ENCODE data around the gene PROK1.

PROK1 gene

GRCh38 chr1:110505596-110505995, 54.6 kb downstream of the PROK1 start:
- TF ChIP-seq CTCF (conservative IDR thresholded peaks at IDR 0.05; ENCODE audit: low read depth, low read length), result no peak
- H3K27ac ChIP-seq, result no peak overlapping the region
- H3K4me3 ChIP-seq (IDR thresholded peaks at IDR 0.05; ENCODE audit: insufficient read depth, low read depth, low read length), result no peak overlapping the region
- no peaks in the 10 kb centered on the region for H3K36me3 ChIP-seq (ENCODE audit: insufficient read depth)
- H2AFZ ChIP-seq (ENCODE audit: low read depth), result no peak overlapping the region
- H3K79me2 ChIP-seq (ENCODE audit: insufficient read depth, low read depth), result no peaks in the 10 kb centered on the region
- H4K20me1 ChIP-seq (ENCODE audit: insufficient read depth), result no peaks in the 10 kb centered on the region
- H3K27me3 ChIP-seq (ENCODE audit: insufficient read depth, low read depth), result no peaks in the 10 kb centered on the region
- H3K4me1 ChIP-seq (ENCODE audit: low read depth, poor library complexity, severe bottlenecking), result no peaks in the 10 kb centered on the region
- H3K4me2 ChIP-seq, result no peak overlapping the region
- no peak overlapping the region for H3K9ac ChIP-seq

GRCh38 chr1:110506541-110506940, 55.6 kb downstream of the PROK1 start:
- TF ChIP-seq CTCF (conservative IDR thresholded peaks at IDR 0.05; ENCODE audit: low read depth, low read length), result no peak
- Histone ChIP-seq H3K4me2 (no peak overlapping the region), H2AFZ (ENCODE audit: low read depth) (no peak overlapping the region), H3K36me3 (ENCODE audit: insufficient read depth) (no peaks in the 10 kb centered on the region), H3K4me3 (IDR thresholded peaks at IDR 0.05; ENCODE audit: insufficient read depth, low read depth, low read length) (no peak overlapping the region), H3K27ac (no peak overlapping the region), H3K79me2 (ENCODE audit: insufficient read depth, low read depth) (no peaks in the 10 kb centered on the region), H3K9ac (no peak overlapping the region), H3K27me3 (ENCODE audit: insufficient read depth, low read depth) (no peaks in the 10 kb centered on the region), H3K4me1 (ENCODE audit: low read depth, poor library complexity, severe bottlenecking) (no peaks in the 10 kb centered on the region), H4K20me1 (ENCODE audit: insufficient read depth) (no peaks in the 10 kb centered on the region)

Measured in KMS-11 (cell line).